ENCODE measurements around the gene TEX36.

- TF ChIP-seq CTCF (IDR thresholded peaks at IDR 0.05), result no peak
- no peak for TF ChIP-seq ZFX (IDR thresholded peaks at IDR 0.05; ENCODE audit: borderline replicate concordance)
Measured at GRCh38 chr10:125721035-125721434, 38.1 kb upstream of the TEX36 start.
